ENCODE data around the gene ASMTL.
"Not testable (repeated sequence)": the region's sequence is repeated elsewhere in the genome, so short reads cannot be mapped to it uniquely, and the experiment has no call there.

Gene ASMTL

GRCh38 chrX:1388651-1389050, 64.1 kb downstream of the ASMTL start:
- DNase-seq (ENCODE audit: low read depth), result no peak

- DNase-seq (ENCODE audit: low read depth), result no peak
These were observed 65.5 kb downstream of the ASMTL start for GRCh38 chrX:1387141-1387776.

- no peak for DNase-seq (ENCODE audit: low read depth)
These were observed 66.2 kb downstream of the ASMTL start for GRCh38 chrX:1386338-1387127.

GRCh38 chrX:1385253-1386223, 67.2 kb downstream of the ASMTL start:
- DNase-seq (ENCODE audit: low read depth), result no peak

- DNase-seq (ENCODE audit: low read depth), result no peak
These were observed 68.0 kb downstream of the ASMTL start for GRCh38 chrX:1384658-1385252.

GRCh38 chrX:1380672-1381233, 72.0 kb downstream of the ASMTL start:
- DNase-seq (ENCODE audit: low read depth), result no peak

- no peak for DNase-seq (ENCODE audit: low read depth)
These were observed 74.4 kb downstream of the ASMTL start for GRCh38 chrX:1378306-1378759.

- no peak for DNase-seq (ENCODE audit: low read depth)
These were observed 84.4 kb downstream of the ASMTL start for GRCh38 chrX:1368385-1368698.

- DNase-seq (ENCODE audit: low read depth), result not testable (repeated sequence)
These were observed 86.3 kb downstream of the ASMTL start for GRCh38 chrX:1366363-1366762.

- no peak for DNase-seq (ENCODE audit: low read depth)
These were observed 90.8 kb downstream of the ASMTL start for GRCh38 chrX:1361910-1362309.

- no peak for DNase-seq (ENCODE audit: low read depth)
These were observed 91.4 kb downstream of the ASMTL start for GRCh38 chrX:1361275-1361674.

- no peak for DNase-seq (ENCODE audit: low read depth)
These were observed 92.5 kb downstream of the ASMTL start for GRCh38 chrX:1360171-1360570.

GRCh38 chrX:1359477-1359873, 93.2 kb downstream of the ASMTL start:
- DNase-seq (ENCODE audit: low read depth), result no peak

- DNase-seq (ENCODE audit: low read depth), result no peak
These were observed 93.8 kb downstream of the ASMTL start for GRCh38 chrX:1358793-1359476.

- DNase-seq (ENCODE audit: low read depth), result no peak
These were observed 94.7 kb downstream of the ASMTL start for GRCh38 chrX:1357993-1358392.

GRCh38 chrX:1355131-1356046, 97.3 kb downstream of the ASMTL start:
- DNase-seq (ENCODE audit: low read depth), result no peak

- DNase-seq (ENCODE audit: low read depth), result no peak
These were observed 98.4 kb downstream of the ASMTL start for GRCh38 chrX:1354036-1355019.
